K562 (cell line): ENCODE results near the gene PLCB3. TPM values are rescaled to one million over a fixed set of nuclear protein-coding genes. Genes with fewer than 3 reads are reported as not detected.

Experiments
- DPF2 ChIP-seq: fragments of 450-650 bp; IDR thresholded peaks from 2 replicates; pipeline ENCODE4 v1.6.1; 2016
- HDAC1 ChIP-seq, 2 experiments: fragments of 450-650 bp; IDR thresholded peaks; 2 replicates each; pipeline ENCODE4 v1.6.1; 2016 to 2017; ENCODE audit warnings: inconsistent platforms in 1 of 2, mild to moderate bottlenecking in 1 of 2, moderate library complexity in 1 of 2
- HDGF ChIP-seq: fragments of 450-650 bp; IDR thresholded peaks from 2 replicates; pipeline ENCODE4 v1.6.1; 2016
- HOMEZ ChIP-seq: fragments of 250-450 bp; sonication (Bioruptor Pico); IDR thresholded peaks from 2 replicates; pipeline ENCODE4 v1.4.0; 2020; ENCODE audit warnings: mild to moderate bottlenecking, moderate library complexity
- MNT ChIP-seq, 2 experiments: fragments of 450-650 bp; conservative IDR thresholded peaks; 2 replicates each; pipeline ENCODE4 v1.6.1; 2017; ENCODE audit warnings: mild to moderate bottlenecking in 2 of 2, moderate library complexity in 2 of 2
- MYBL2 ChIP-seq, 2 experiments: fragments of 450-650 bp in 1 of 2; sonication (generic) in 1 of 2; formaldehyde crosslinking in 1 of 2; IDR thresholded peaks; 2 replicates each; pipeline versions ENCODE4 v1.6.1 to v1.8.1; 2017 to 2022; ENCODE audit warnings: borderline replicate concordance in 1 of 2, inconsistent platforms in 1 of 2, low read depth in 1 of 2, mild to moderate bottlenecking in 1 of 2, missing genetic modification reagents in 1 of 2, moderate library complexity in 1 of 2
- MYC ChIP-seq, 2 experiments: fragments of 250-450 bp in 1 of 2; sonication (Bioruptor Pico) in 1 of 2; IDR thresholded peaks; 2 replicates each; pipeline versions ENCODE4 v1.5.1 to v1.6.1; 2012 to 2021; ENCODE audit warnings: low read depth in 2 of 2, borderline replicate concordance in 1 of 2, improper control_type of control experiment in 1 of 2, low read length in 1 of 2, mild to moderate bottlenecking in 1 of 2, moderate library complexity in 1 of 2
- NFE2 ChIP-seq: IDR thresholded peaks from 2 replicates; pipeline ENCODE4 v1.6.1; 2014; ENCODE audit warnings: antibody characterized with exemption, low read depth
- NONO ChIP-seq, 2 experiments: fragments of 200-400 bp in 1 of 2; fragments of 450-650 bp in 1 of 2; formaldehyde crosslinking in 1 of 2; IDR thresholded peaks; 2 replicates each; pipeline ENCODE4 v1.6.1; 2017; ENCODE audit warnings: low read depth in 2 of 2, mild to moderate bottlenecking in 2 of 2, moderate library complexity in 2 of 2, low read length in 1 of 2
- RCOR1 ChIP-seq, 2 experiments: IDR thresholded peaks; 2 replicates each; pipeline ENCODE4 v1.6.1; 2012; ENCODE audit warnings: low read depth in 2 of 2, low read length in 2 of 2, borderline replicate concordance in 1 of 2, improper control_type of control experiment in 1 of 2
- SRSF7 ChIP-seq: fragments of 200-400 bp; formaldehyde crosslinking; optimal IDR thresholded peaks from 2 replicates; pipeline ENCODE3; 2017; ENCODE audit warnings: mild to moderate bottlenecking, low read depth, low read length
- TBP ChIP-seq: optimal IDR thresholded peaks from 2 replicates; pipeline ENCODE3; 2011; ENCODE audit warnings: low read depth, low read length, improper control_type of control experiment
- TEAD4 ChIP-seq, 2 experiments: sonication (generic) in 1 of 2; formaldehyde crosslinking in 1 of 2; IDR thresholded peaks; 2 replicates each; pipeline versions ENCODE4 v1.6.1 to v1.8.0; 2012 to 2022; ENCODE audit warnings: borderline replicate concordance in 1 of 2, inconsistent platforms in 1 of 2, low read length in 1 of 2, mild to moderate bottlenecking in 1 of 2, missing genetic modification reagents in 1 of 2
- VEZF1 ChIP-seq: fragments of 200-800 bp; sonication (Bioruptor generic); IDR thresholded peaks from 2 replicates; pipeline ENCODE4 v1.6.1; 2017; ENCODE audit warnings: missing genetic modification characterization, missing compliant biosample characterization
- ZBTB2 ChIP-seq: fragments of 450-650 bp; IDR thresholded peaks from 2 replicates; pipeline ENCODE4 v1.6.1; 2016; ENCODE audit warnings: antibody characterized with exemption
- ZNF224 ChIP-seq: sonication (generic); formaldehyde crosslinking; IDR thresholded peaks from 2 replicates; pipeline ENCODE4 v1.8.0; 2022; ENCODE audit warnings: mild to moderate bottlenecking, missing genetic modification reagents
- ZNF57 ChIP-seq: fragments of 450-650 bp; formaldehyde crosslinking; IDR thresholded peaks from 2 replicates; pipeline ENCODE4 v1.4.0; 2020; ENCODE audit warnings: mild to moderate bottlenecking, moderate library complexity
- ZNF76 ChIP-seq: fragments of 250-450 bp; sonication (Bioruptor Pico); IDR thresholded peaks from 2 replicates; pipeline ENCODE4 v1.4.0; 2020; ENCODE audit warnings: mild to moderate bottlenecking, moderate library complexity, borderline replicate concordance
- ZNF77 ChIP-seq: fragments of 250-450 bp; sonication (Bioruptor Pico); IDR thresholded peaks from 2 replicates; pipeline ENCODE4 v1.5.0; 2020
- polyA plus RNA-seq, 8 experiments: library from polyadenylated mRNA; depleted of rRNA in 4 of 8; stranded (reverse) in 5 of 8; unstranded in 3 of 8; fragments of >200 nt; fragmentation: Nextera tagmentation in 2 of 8; fragmentation: Illumina TruSeq in 1 of 8; extraction: Ambion mirVana in 2 of 8; extraction: Trizol in 1 of 8; gene quantifications; 2 replicates each; pipeline versions ENCODE4 v1.2.1 to v1.2.3, GENCODE V29; 2011 to 2014; ENCODE audit warnings: inconsistent platforms in 1 of 8, missing spikeins in 1 of 8
- total RNA-seq, 7 experiments: library from RNA; depleted of rRNA in 6 of 7; stranded (reverse); fragments of >200 nt in 6 of 7; fragmentation: Illumina TruSeq in 2 of 7; extraction: Trizol in 2 of 7; gene quantifications; 2 replicates each; pipeline versions ENCODE4 v1.2.1 to v1.2.3, GENCODE V29; 2011 to 2021; ENCODE audit warnings: low replicate concordance in 1 of 7

The PLCB3 gene
- total and polyA plus RNA-seq, 9 of the 15 experiments (the other 6 are each of a cell fraction or from before 2014, with no cell fraction given), result 0.31 to 44.8 (median 14.6) TPM

- peak; percentile 45 for TF ChIP-seq TEAD4 (IDR thresholded peaks at IDR 0.05; ENCODE audit: low read length)
- no peak for TF ChIP-seq TEAD4 (CRISPR knock-in tag; IDR thresholded peaks at IDR 0.05; ENCODE audit: borderline replicate concordance)
- no peak for TF ChIP-seq MYBL2 (IDR thresholded peaks at IDR 0.05; ENCODE audit: low read depth)
- TF ChIP-seq MYBL2 (CRISPR knock-in tag; IDR thresholded peaks at IDR 0.05; ENCODE audit: borderline replicate concordance), result no peak
- TF ChIP-seq ZNF224, result no peak
- TF ChIP-seq TBP, result peak; percentile 16
- peak; percentile 32 to 66; a peak in 3 of 4 replicates for TF ChIP-seq MNT (conservative IDR thresholded peaks at IDR 0.05)
- no peak for TF ChIP-seq ZNF77 (CRISPR knock-in tag)
- peak; percentile 73 for TF ChIP-seq DPF2
- 0 out of 2 replicates have a peak, but pooled peaks have one; percentile 29 for TF ChIP-seq ZNF76
- TF ChIP-seq HDAC1 (IDR thresholded peaks at IDR 0.05), result peak in 1 of 2 experiments; percentile 72; a peak in 2 of 4 replicates
- peak; percentile 38; the same call in 1 of the 2 replicates for TF ChIP-seq VEZF1 (CRISPR knock-in tag)
- peak in 1 of 2 experiments; percentile 80; a peak in 2 of 4 replicates for TF ChIP-seq RCOR1 (IDR thresholded peaks at IDR 0.05; ENCODE audit: borderline replicate concordance in 1 of 2, low read depth in 2 of 2, low read length in 2 of 2)
- TF ChIP-seq MYC (IDR thresholded peaks at IDR 0.05; ENCODE audit: low read depth, low read length), result peak; percentile 17; the same call in 1 of the 2 replicates
- TF ChIP-seq MYC (CRISPR knock-in tag; IDR thresholded peaks at IDR 0.05; ENCODE audit: borderline replicate concordance, low read depth), result peak; percentile 18; the same call in 1 of the 2 replicates
- TF ChIP-seq NONO (IDR thresholded peaks at IDR 0.05; ENCODE audit: low read depth in 2 of 2, low read length in 1 of 2), result peak in 1 of 2 experiments; percentile 56; a peak in 1 of 4 replicates
- 0 out of 2 replicates have a peak, but pooled peaks have one; percentile 27 for TF ChIP-seq ZBTB2
- TF ChIP-seq ZNF57 (CRISPR knock-in tag), result no peak
- TF ChIP-seq SRSF7, result no peak
- TF ChIP-seq NFE2, result peak; percentile 61
- no peak for TF ChIP-seq HOMEZ (CRISPR knock-in tag)
- TF ChIP-seq HDGF, result peak; percentile 55; the same call in 1 of the 2 replicates
Observed at GRCh38 chr11:64245797-64246620, 5.3 kb upstream of the PLCB3 start (continued).
